Prostate gland (tissue), 2 donors: Measurements from ENCODE around the gene RNGTT.

ENCODE experiments used
- POLR2A ChIP-seq: fragments of 450-650 bp; IDR thresholded peaks from one replicate; pipeline ENCODE4 v1.6.1; 2016; ENCODE audit warnings: antibody characterized with exemption, mild to moderate bottlenecking
- TF ChIP-seq, protein P1 (sequence below), 4 experiments: fragments of 200-600 bp in 2 of 4; fragments of 450-650 bp in 2 of 4; sonication (generic) in 2 of 4; IDR thresholded peaks; 1 replicate in 3 of 4; 2 replicates in 1 of 4; pipeline ENCODE4 v1.5.1; 2016 to 2019; ENCODE audit warnings: antibody characterized with exemption in 4 of 4, mild to moderate bottlenecking in 2 of 4, moderate library complexity in 2 of 4

- TF ChIP-seq, protein P1, sequence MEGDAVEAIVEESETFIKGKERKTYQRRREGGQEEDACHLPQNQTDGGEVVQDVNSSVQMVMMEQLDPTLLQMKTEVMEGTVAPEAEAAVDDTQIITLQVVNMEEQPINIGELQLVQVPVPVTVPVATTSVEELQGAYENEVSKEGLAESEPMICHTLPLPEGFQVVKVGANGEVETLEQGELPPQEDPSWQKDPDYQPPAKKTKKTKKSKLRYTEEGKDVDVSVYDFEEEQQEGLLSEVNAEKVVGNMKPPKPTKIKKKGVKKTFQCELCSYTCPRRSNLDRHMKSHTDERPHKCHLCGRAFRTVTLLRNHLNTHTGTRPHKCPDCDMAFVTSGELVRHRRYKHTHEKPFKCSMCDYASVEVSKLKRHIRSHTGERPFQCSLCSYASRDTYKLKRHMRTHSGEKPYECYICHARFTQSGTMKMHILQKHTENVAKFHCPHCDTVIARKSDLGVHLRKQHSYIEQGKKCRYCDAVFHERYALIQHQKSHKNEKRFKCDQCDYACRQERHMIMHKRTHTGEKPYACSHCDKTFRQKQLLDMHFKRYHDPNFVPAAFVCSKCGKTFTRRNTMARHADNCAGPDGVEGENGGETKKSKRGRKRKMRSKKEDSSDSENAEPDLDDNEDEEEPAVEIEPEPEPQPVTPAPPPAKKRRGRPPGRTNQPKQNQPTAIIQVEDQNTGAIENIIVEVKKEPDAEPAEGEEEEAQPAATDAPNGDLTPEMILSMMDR (IDR thresholded peaks at IDR 0.05) = no peak
- TF ChIP-seq POLR2A = no peak
Measured at GRCh38 chr6:88679841-88680240, 283.6 kb downstream of the RNGTT start.
